HCT116 (cell line): ENCODE data around the gene BORCS5. TPM values are rescaled to one million over a fixed set of nuclear protein-coding genes. Genes with fewer than 3 reads are reported as not detected.

Source experiments
- ATAC-seq: fragments of 200-7000 bp; cut with Tn5 transposase; 2 replicates; pipeline ENCODE4 v1.9.1; 2020; ENCODE audit warnings: mild to moderate bottlenecking, moderate library complexity
- BruUV-seq: library from RNA; stranded (reverse); fragments of 400-500 nt; replicated peaks from 2 replicates; lab custom pipeline; 2021; lab: Mats Ljungman, UMichigan
- CTCF ChIA-PET: fragments of 300-600 bp; sonication (Branson Sonifier 250); formaldehyde crosslinking; loops from one replicate; lab custom pipeline; 2021; ENCODE audit warnings: antibody characterized with exemption; lab: Charles Lee
- POLR2A ChIA-PET: fragments of 300-600, 350-600 bp; sonication (Branson Sonifier 250); formaldehyde crosslinking; loops from one replicate; lab custom pipeline; 2021; ENCODE audit warnings: antibody characterized with exemption; lab: Charles Lee
- RAD21 ChIA-PET, 2 experiments: fragments of 300-600 bp; sonication (Branson Sonifier 250); formaldehyde crosslinking; loops; one replicate each; lab custom pipeline; 2023; ENCODE audit warnings: low total read pairs in 2 of 2; ENCODE audit not compliant: uncharacterized antibody in 2 of 2, unreplicated experiment in 2 of 2, low non-redundant PET in 1 of 2; lab: Charles Lee
- DNase-seq: peaks from one replicate; pipeline ENCODE4 v3.0.0-alpha.2; 2010; ENCODE audit warnings: low read depth, low spot score
- H2AFZ ChIP-seq: fragments of 200-600 bp; shearing (Covaris generic), sonication (generic); 2 replicates; pipeline ENCODE4 v1.6.1; 2017; ENCODE audit warnings: low read depth, mixed run types, mixed read lengths, antibody characterized with exemption, low read length; ENCODE audit not compliant: poor library complexity, severe bottlenecking
- H3K27ac ChIP-seq: 2 replicates; pipeline ENCODE4 v1.5.1; 2012; ENCODE audit warnings: low read depth, low read length
- H3K27me3 ChIP-seq: fragments of 200-600 bp; sonication (generic); 2 replicates; pipeline ENCODE4 v1.6.1; 2016; ENCODE audit warnings: mixed run types, low read length, mixed read lengths; ENCODE audit not compliant: insufficient read depth
- H3K36me3 ChIP-seq, 2 experiments: fragments of 200-500 bp in 1 of 2; fragments of 200-600 bp in 1 of 2; sonication (Bioruptor generic) in 1 of 2; sonication (generic) in 1 of 2; 2 replicates each; pipeline versions ENCODE4 v1.5.1 to v1.6.1; 2014 to 2016; ENCODE audit warnings: low read length in 2 of 2, inconsistent platforms in 1 of 2, mixed read lengths in 1 of 2, mixed run types in 1 of 2; ENCODE audit not compliant: insufficient read depth in 2 of 2, control insufficient read depth in 1 of 2
- H3K4me1 ChIP-seq, 2 experiments: fragments of 200-600 bp in 1 of 2; sonication (generic) in 1 of 2; 2 replicates each; pipeline versions ENCODE4 v1.5.1 to v1.6.1; 2012 to 2017; ENCODE audit warnings: low read length in 2 of 2, inconsistent platforms in 1 of 2, mild to moderate bottlenecking in 1 of 2, mixed read lengths in 1 of 2, mixed run types in 1 of 2, moderate library complexity in 1 of 2; ENCODE audit not compliant: insufficient read depth in 2 of 2, control insufficient read depth in 1 of 2
- H3K4me2 ChIP-seq: fragments of 200-600 bp; sonication (generic); 2 replicates; pipeline ENCODE4 v1.6.1; 2017; ENCODE audit warnings: mixed run types, low read length, mixed read lengths
- H3K4me3 ChIP-seq, 2 experiments: fragments of 200-600 bp in 1 of 2; sonication (generic) in 1 of 2; replicated peaks in 1 of 2; 2 replicates each; pipeline ENCODE4 v1.5.1; 2011 to 2016; ENCODE audit warnings: low read length in 2 of 2, control low read depth in 1 of 2, low read depth in 1 of 2, mild to moderate bottlenecking in 1 of 2, mixed read lengths in 1 of 2, mixed run types in 1 of 2
- H3K79me2 ChIP-seq: fragments of 200-600 bp; sonication (generic); 2 replicates; pipeline ENCODE4 v1.6.1; 2017; ENCODE audit warnings: mild to moderate bottlenecking, mixed run types, low read length, moderate library complexity, mixed read lengths; ENCODE audit not compliant: insufficient read depth
- H3K9ac ChIP-seq: fragments of 200-600 bp; sonication (generic); 2 replicates; pipeline ENCODE4 v1.6.1; 2016; ENCODE audit warnings: low read length, mixed read lengths
- H3K9me2 ChIP-seq: fragments of 200-600 bp; sonication (generic), shearing (Covaris generic); 2 replicates; pipeline ENCODE4 v1.6.1; 2017; ENCODE audit warnings: mixed run types, mild to moderate bottlenecking, moderate library complexity; ENCODE audit not compliant: insufficient read depth
- H3K9me3 ChIP-seq, 2 experiments: fragments of 200-500 bp in 1 of 2; fragments of 200-600 bp in 1 of 2; sonication (Bioruptor generic) in 1 of 2; sonication (generic) in 1 of 2; 2 replicates each; pipeline ENCODE4 v1.6.1; 2014 to 2017; ENCODE audit warnings: low read length in 2 of 2, mixed read lengths in 2 of 2, inconsistent platforms in 1 of 2, low read depth in 1 of 2, mild to moderate bottlenecking in 1 of 2, mixed run types in 1 of 2, moderate library complexity in 1 of 2; ENCODE audit not compliant: control insufficient read depth in 1 of 2, insufficient read depth in 1 of 2
- H4K20me1 ChIP-seq: fragments of 200-600 bp; sonication (generic), shearing (Covaris generic); 2 replicates; pipeline ENCODE4 v1.6.1; 2017; ENCODE audit warnings: mixed run types, mild to moderate bottlenecking, moderate library complexity; ENCODE audit not compliant: insufficient read depth
- CTCF ChIP-seq, 3 experiments: fragments of 200-600 bp in 1 of 3; sonication (generic) in 1 of 3; IDR thresholded peaks in 2 of 3; conservative IDR thresholded peaks in 1 of 3; 2 replicates each; pipeline ENCODE4 v1.5.1; 2012 to 2017; ENCODE audit warnings: low read depth in 2 of 3, low read length in 2 of 3, antibody characterized with exemption in 1 of 3, borderline replicate concordance in 1 of 3, control low read depth in 1 of 3, mild to moderate bottlenecking in 1 of 3, mixed read lengths in 1 of 3, mixed run types in 1 of 3, moderate library complexity in 1 of 3; ENCODE audit not compliant: insufficient read depth in 1 of 3
- ELF1 ChIP-seq: IDR thresholded peaks from 2 replicates; pipeline ENCODE4 v1.6.1; 2012; ENCODE audit warnings: low read depth, borderline replicate concordance
- EZH2 ChIP-seq: fragments of 200-600 bp; sonication (generic); IDR thresholded peaks from 2 replicates; pipeline ENCODE4 v1.6.1; 2017; ENCODE audit warnings: antibody characterized with exemption, mixed run types
- EZH2phosphoT487 ChIP-seq: fragments of 200-600 bp; IDR thresholded peaks from 2 replicates; pipeline ENCODE4 v1.6.1; 2018; ENCODE audit warnings: antibody characterized with exemption, borderline replicate concordance
- POLR2A ChIP-seq: IDR thresholded peaks from 2 replicates; pipeline ENCODE4 v1.7.0; 2011; ENCODE audit warnings: borderline replicate concordance; ENCODE audit not compliant: insufficient read depth, insufficient read length; ENCODE audit errors: extremely low read depth
- RAD21 ChIP-seq: IDR thresholded peaks from 2 replicates; pipeline ENCODE4 v1.6.1; 2012; ENCODE audit warnings: low read depth, mild to moderate bottlenecking
- REST ChIP-seq: IDR thresholded peaks from 2 replicates; pipeline ENCODE4 v1.6.1; 2012; ENCODE audit warnings: low read depth
- SP1 ChIP-seq: IDR thresholded peaks from 2 replicates; pipeline ENCODE4 v1.6.1; 2012; ENCODE audit warnings: low read depth
- TCF7L2 ChIP-seq: IDR thresholded peaks from 2 replicates; pipeline ENCODE4 v1.7.0; 2011; ENCODE audit warnings: borderline replicate concordance, inconsistent platforms; ENCODE audit not compliant: insufficient read depth, insufficient read length; ENCODE audit errors: extremely low read depth
- ZFX ChIP-seq: fragments of 450-650 bp; IDR thresholded peaks from 2 replicates; pipeline ENCODE4 v1.6.1; 2017
- intact Hi-C: fragments of 100-400 bp; cut with micrococcal nuclease; formaldehyde crosslinking; loops from 2 replicates; pipeline ENCODE4 v1.10.0; 2022
- total RNA-seq: library from RNA; stranded (reverse); gene quantifications from one replicate; pipeline ENCODE4 v1.2.1, GENCODE V29; 2021; ENCODE audit not compliant: unreplicated experiment

The BORCS5 gene
- total RNA-seq, 1 experiment from 2014 or later = 8.7 TPM

GRCh38 chr12:12468575-12468974, 111.7 kb downstream of the BORCS5 start:
- Histone ChIP-seq H3K9ac (no peak overlapping the region), H3K4me2 (no peak overlapping the region), H2AFZ (no peak overlapping the region), H3K4me1 (no peaks in the 10 kb centered on the region), H3K79me2 (no peaks in the 10 kb centered on the region), H3K9me2 (no peaks in the 10 kb centered on the region), H3K9me3 (no peaks in the 10 kb centered on the region), H3K4me3 (no peak overlapping the region), H3K27me3 (no peaks in the 10 kb centered on the region), H4K20me1 (no peaks in the 10 kb centered on the region), H3K27ac (no peak overlapping the region), H3K36me3 (no peaks in the 10 kb centered on the region)
- no peak for DNase-seq
- ChIA-PET RAD21 (no interaction called here), POLR2A (no interaction called here), CTCF (no interaction called here)
- BruUV-seq = no TSS peak
- TF ChIP-seq TCF7L2 = no peak
- TF ChIP-seq RAD21 = no peak
- no peak for ATAC-seq
- intact Hi-C loops = no loop called here

- no TSS peak for BruUV-seq
- Histone ChIP-seq H3K36me3 (no peaks in the 10 kb centered on the region), H3K9me3 (no peaks in the 10 kb centered on the region), H2AFZ (no peak overlapping the region), H3K27ac (no peak overlapping the region), H3K27me3 (no peaks in the 10 kb centered on the region), H4K20me1 (no peaks in the 10 kb centered on the region), H3K4me1 (no peaks in the 10 kb centered on the region), H3K9ac (no peak overlapping the region), H3K9me2 (no peaks in the 10 kb centered on the region), H3K4me2 (no peak overlapping the region), H3K79me2 (no peaks in the 10 kb centered on the region), H3K4me3 (no peak overlapping the region)
- CTCF ChIA-PET = no interaction called here
- DNase-seq (no peak), ATAC-seq (no peak)
- RAD21 ChIA-PET = no interaction called here
- POLR2A ChIA-PET = no interaction called here
- TF ChIP-seq EZH2phosphoT487 = no peak
- TF ChIP-seq ELF1 = no peak
- TF ChIP-seq SP1 = no peak
- TF ChIP-seq REST = no peak
- TF ChIP-seq POLR2A = no peak
- TF ChIP-seq CTCF (IDR thresholded peaks at IDR 0.05 in 2 of 3, conservative IDR thresholded peaks at IDR 0.05 in 1 of 3; ENCODE audit: borderline replicate concordance in 1 of 3, insufficient read depth in 1 of 3, low read depth in 2 of 3, low read length in 2 of 3) = no peak
- no peak for TF ChIP-seq EZH2
- no peak for TF ChIP-seq RAD21
- TF ChIP-seq ZFX = no peak
- intact Hi-C loops = no loop called here
These were observed 112.5 kb downstream of the BORCS5 start for GRCh38 chr12:12469386-12469785.
